MM.1S (cell line): ENCODE data around the gene PRKAR2B.

Source experiments
- DNase-seq: peaks from one replicate; pipeline ENCODE4 v3.0.0-alpha.2; 2015
- H2AFZ ChIP-seq: fragments of 300-600 bp; sonication (generic); 2 replicates; pipeline ENCODE4 v1.6.0; 2016; ENCODE audit warnings: antibody characterized with exemption, low read length
- H3F3A ChIP-seq: fragments of 300-600 bp; sonication (generic); 2 replicates; pipeline ENCODE4 v1.6.1; 2016; ENCODE audit warnings: mild to moderate bottlenecking, antibody characterized with exemption, low read length, moderate library complexity, mixed read lengths; ENCODE audit not compliant: insufficient read depth
- H3K27ac ChIP-seq: fragments of 300-600 bp; sonication (generic); 2 replicates; pipeline ENCODE4 v1.5.1; 2016; ENCODE audit warnings: mild to moderate bottlenecking, low read length
- H3K27me3 ChIP-seq: fragments of 300-600 bp; sonication (generic); replicated peaks from 2 replicates; pipeline ENCODE4 v1.6.0; 2016; ENCODE audit warnings: low read length; ENCODE audit not compliant: insufficient read depth
- H3K36me3 ChIP-seq: fragments of 300-600 bp; sonication (generic); replicated peaks from 2 replicates; pipeline ENCODE4 v1.6.1; 2016; ENCODE audit warnings: mild to moderate bottlenecking, low read length, mixed read lengths; ENCODE audit not compliant: insufficient read depth
- H3K4me1 ChIP-seq: fragments of 300-600 bp; sonication (generic); 2 replicates; pipeline ENCODE4 v1.6.1; 2016; ENCODE audit warnings: low read length, mixed read lengths
- H3K4me2 ChIP-seq: fragments of 300-600 bp; sonication (generic); 2 replicates; pipeline ENCODE4 v1.6.0; 2016; ENCODE audit warnings: low read depth, low read length
- H3K4me3 ChIP-seq: fragments of 300-600 bp; sonication (generic); 2 replicates; pipeline ENCODE4 v1.5.1; 2016; ENCODE audit warnings: low read length, mixed read lengths
- H3K79me2 ChIP-seq: fragments of 300-600 bp; sonication (generic); 2 replicates; pipeline ENCODE4 v1.6.1; 2016; ENCODE audit warnings: mixed run types, low read length, mixed read lengths
- H3K9ac ChIP-seq: fragments of 300-600 bp; sonication (generic); 2 replicates; pipeline ENCODE4 v1.6.1; 2016; ENCODE audit warnings: low read length, mixed read lengths
- H3K9me2 ChIP-seq: fragments of 300-600 bp; sonication (generic); replicated peaks from 2 replicates; pipeline ENCODE4 v1.6.1; 2016; ENCODE audit warnings: mild to moderate bottlenecking, low read length, mixed read lengths; ENCODE audit not compliant: insufficient read depth
- H3K9me3 ChIP-seq: fragments of 300-600 bp; sonication (generic); replicated peaks from 2 replicates; pipeline ENCODE4 v1.6.1; 2016; ENCODE audit warnings: mild to moderate bottlenecking, low read length, mixed read lengths; ENCODE audit not compliant: insufficient read depth
- H4K20me1 ChIP-seq: fragments of 300-600 bp; sonication (generic); 2 replicates; pipeline ENCODE4 v1.6.1; 2016; ENCODE audit warnings: mild to moderate bottlenecking, low read length, moderate library complexity, mixed read lengths; ENCODE audit not compliant: insufficient read depth
- CTCF ChIP-seq: fragments of 300-600 bp; sonication (generic); IDR thresholded peaks from 2 replicates; pipeline ENCODE4 v1.5.1; 2016; ENCODE audit warnings: antibody characterized with exemption, low read length, mixed read lengths
- EZH2 ChIP-seq: fragments of 300-600 bp; sonication (generic); optimal IDR thresholded peaks from 2 replicates; pipeline ENCODE3; 2017; ENCODE audit warnings: low read depth, mild to moderate bottlenecking, antibody characterized with exemption, low read length, mixed read lengths
- EZH2phosphoT487 ChIP-seq: fragments of 300-600 bp; sonication (generic); IDR thresholded peaks from 2 replicates; pipeline ENCODE4 v1.6.1; 2018; ENCODE audit warnings: antibody characterized with exemption, low read length

The PRKAR2B gene

DNA sequence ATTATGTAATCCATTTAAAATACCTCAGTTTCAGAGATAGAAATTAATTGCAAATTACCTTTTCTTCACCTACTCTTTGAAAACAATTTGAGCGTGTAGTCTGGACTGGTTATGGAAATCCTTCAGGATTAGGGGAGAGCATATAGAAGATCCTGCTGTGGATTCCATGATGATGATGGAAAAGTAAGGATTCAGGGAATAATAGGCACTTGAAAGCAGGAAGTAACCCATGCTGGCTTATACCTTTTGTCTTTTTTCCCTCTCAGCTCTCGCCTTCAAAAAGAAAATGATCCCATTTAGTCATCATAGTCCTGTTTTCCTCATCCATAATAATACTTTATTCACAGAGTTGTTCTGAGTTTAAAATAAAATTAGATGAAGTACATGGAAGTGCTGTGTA lies 128.7 kb downstream of the PRKAR2B start:
- H3K36me3 ChIP-seq: no peaks in the 10 kb centered on the region
- DNase-seq: no peak
- H3K9ac ChIP-seq: no peak overlapping the region
- no peak overlapping the region for H3K4me2 ChIP-seq
- no peak overlapping the region for H2AFZ ChIP-seq
- peaks cover 23% of the 10 kb centered on the region for H3F3A ChIP-seq
- H3K9me3 ChIP-seq: no peaks in the 10 kb centered on the region
- H3K79me2 ChIP-seq: peaks cover 78% of the 10 kb centered on the region
- H4K20me1 ChIP-seq: peaks cover 17% of the 10 kb centered on the region
- H3K27me3 ChIP-seq: no peaks in the 10 kb centered on the region
- peaks cover 15% of the 10 kb centered on the region for H3K4me1 ChIP-seq
- TF ChIP-seq EZH2: no peak
- no peak for TF ChIP-seq CTCF
- H3K4me3 ChIP-seq: no peak overlapping the region
- H3K9me2 ChIP-seq: no peaks in the 10 kb centered on the region
- no peak overlapping the region for H3K27ac ChIP-seq

GRCh38 chr7:107173691-107174406 lies 129.3 kb downstream of the PRKAR2B start:
- Histone ChIP-seq H3K27me3 (no peaks in the 10 kb centered on the region), H2AFZ (no peak overlapping the region), H4K20me1 (peaks cover 17% of the 10 kb centered on the region), H3K4me3 (no peak overlapping the region), H3K9me3 (no peaks in the 10 kb centered on the region), H3K9me2 (no peaks in the 10 kb centered on the region), H3K27ac (no peak overlapping the region), H3K79me2 (peaks cover 82% of the 10 kb centered on the region), H3K4me1 (peaks cover 15% of the 10 kb centered on the region), H3F3A (peaks cover 21% of the 10 kb centered on the region), H3K36me3 (no peaks in the 10 kb centered on the region), H3K9ac (no peak overlapping the region), H3K4me2 (no peak overlapping the region)
- no peak for DNase-seq
- TF ChIP-seq CTCF (no peak), EZH2 (no peak), EZH2phosphoT487 (no peak)

DNA sequence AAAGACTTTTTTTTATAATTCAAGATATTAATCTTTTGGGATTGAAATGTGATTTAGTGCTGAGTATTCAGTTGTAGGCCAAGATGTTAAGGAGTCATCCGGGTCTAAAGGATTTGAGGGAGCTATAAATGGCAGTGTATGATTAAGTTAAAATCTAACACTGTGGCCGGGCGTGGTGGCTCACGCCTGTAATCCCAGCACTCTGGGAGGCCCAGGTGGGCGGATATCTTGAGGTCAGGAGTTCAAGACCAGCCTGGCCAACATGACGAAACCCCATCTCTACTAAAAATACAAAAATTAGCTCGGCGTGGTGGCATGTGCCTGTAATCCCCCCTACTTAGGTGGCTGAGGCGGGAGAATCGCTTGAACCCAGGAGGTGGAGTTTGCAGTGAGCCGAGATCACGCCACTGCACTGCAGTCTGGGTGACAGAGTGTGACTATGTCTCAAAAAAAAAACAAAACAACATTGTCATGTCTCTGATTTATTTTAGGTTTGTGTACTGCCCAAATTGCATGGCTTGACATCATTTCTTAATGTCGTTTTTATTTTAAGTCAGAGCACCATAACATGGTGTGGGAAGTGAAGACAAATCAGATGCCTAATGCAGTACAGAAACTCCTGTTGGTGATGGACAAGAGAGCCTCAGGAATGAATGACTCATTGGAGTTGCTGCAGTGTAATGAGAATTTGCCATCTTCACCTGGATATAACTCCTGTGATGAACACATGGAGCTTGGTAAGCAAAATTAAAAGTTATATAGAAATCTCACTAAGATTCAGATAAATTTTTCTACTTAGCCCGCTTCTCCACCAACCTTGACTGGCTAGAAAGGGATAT lies 135.0 kb downstream of the PRKAR2B start:
- Histone ChIP-seq H3K27ac (no peak overlapping the region), H3K9ac (no peak overlapping the region)

More for the DNA sequence above, 135.0 kb downstream of the PRKAR2B start:
- no peak overlapping the region for H3K4me3 ChIP-seq
- H4K20me1 ChIP-seq: no peaks in the 10 kb centered on the region
- H3K4me1 ChIP-seq: no peaks in the 10 kb centered on the region
- H3K36me3 ChIP-seq: peaks cover 9% of the 10 kb centered on the region; the same call in 1 of the 2 replicates
- no peaks in the 10 kb centered on the region for H3K9me2 ChIP-seq
- peaks cover 45% of the 10 kb centered on the region for H3K79me2 ChIP-seq
- H3K9me3 ChIP-seq: no peaks in the 10 kb centered on the region
- no peak overlapping the region for H3K4me2 ChIP-seq
- no peak for DNase-seq
- TF ChIP-seq EZH2: no peak
- TF ChIP-seq CTCF: no peak
- TF ChIP-seq EZH2phosphoT487: no peak
- no peak overlapping the region for H2AFZ ChIP-seq
- H3F3A ChIP-seq: peaks cover 4% of the 10 kb centered on the region; the same call in 1 of the 2 replicates
- H3K27me3 ChIP-seq: no peaks in the 10 kb centered on the region
